HepG2 (cell line): Measurements from ENCODE around the gene MUSK.

Experiments used
- CTCF ChIP-seq: sonication (generic); formaldehyde crosslinking; IDR thresholded peaks from 2 replicates; pipeline ENCODE4 v1.5.0; 2020; ENCODE audit warnings: mild to moderate bottlenecking, missing genetic modification reagents, moderate library complexity
- POLR2AphosphoS5 ChIP-seq: IDR thresholded peaks from 2 replicates; pipeline ENCODE4 v1.6.1; 2012; ENCODE audit warnings: low read depth, low read length
- TARDBP ChIP-seq: sonication (generic); formaldehyde crosslinking; IDR thresholded peaks from 2 replicates; pipeline ENCODE4 v1.8.0; 2022; ENCODE audit warnings: mild to moderate bottlenecking, missing genetic modification reagents
- ZNF121 ChIP-seq: sonication (generic); formaldehyde crosslinking; IDR thresholded peaks from 2 replicates; pipeline ENCODE4 v1.5.0; 2020; ENCODE audit warnings: mild to moderate bottlenecking, missing genetic modification reagents
- ZNF281 ChIP-seq: sonication (generic); formaldehyde crosslinking; IDR thresholded peaks from 2 replicates; pipeline ENCODE4 v1.4.0; 2020; ENCODE audit warnings: missing genetic modification reagents, borderline replicate concordance

- TF ChIP-seq ZNF121 (CRISPR knock-in tag), result no peak
- no peak for TF ChIP-seq POLR2AphosphoS5
- no peak for TF ChIP-seq ZNF281
- no peak for TF ChIP-seq TARDBP (CRISPR knock-in tag)
- TF ChIP-seq CTCF (CRISPR knock-in tag), result no peak
Measured at GRCh38 chr9:110784309-110784708, 115.7 kb downstream of the MUSK start.
